ENCODE data around the gene RNF186.

The RNF186 gene, protein sequence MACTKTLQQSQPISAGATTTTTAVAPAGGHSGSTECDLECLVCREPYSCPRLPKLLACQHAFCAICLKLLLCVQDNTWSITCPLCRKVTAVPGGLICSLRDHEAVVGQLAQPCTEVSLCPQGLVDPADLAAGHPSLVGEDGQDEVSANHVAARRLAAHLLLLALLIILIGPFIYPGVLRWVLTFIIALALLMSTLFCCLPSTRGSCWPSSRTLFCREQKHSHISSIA

DNA sequence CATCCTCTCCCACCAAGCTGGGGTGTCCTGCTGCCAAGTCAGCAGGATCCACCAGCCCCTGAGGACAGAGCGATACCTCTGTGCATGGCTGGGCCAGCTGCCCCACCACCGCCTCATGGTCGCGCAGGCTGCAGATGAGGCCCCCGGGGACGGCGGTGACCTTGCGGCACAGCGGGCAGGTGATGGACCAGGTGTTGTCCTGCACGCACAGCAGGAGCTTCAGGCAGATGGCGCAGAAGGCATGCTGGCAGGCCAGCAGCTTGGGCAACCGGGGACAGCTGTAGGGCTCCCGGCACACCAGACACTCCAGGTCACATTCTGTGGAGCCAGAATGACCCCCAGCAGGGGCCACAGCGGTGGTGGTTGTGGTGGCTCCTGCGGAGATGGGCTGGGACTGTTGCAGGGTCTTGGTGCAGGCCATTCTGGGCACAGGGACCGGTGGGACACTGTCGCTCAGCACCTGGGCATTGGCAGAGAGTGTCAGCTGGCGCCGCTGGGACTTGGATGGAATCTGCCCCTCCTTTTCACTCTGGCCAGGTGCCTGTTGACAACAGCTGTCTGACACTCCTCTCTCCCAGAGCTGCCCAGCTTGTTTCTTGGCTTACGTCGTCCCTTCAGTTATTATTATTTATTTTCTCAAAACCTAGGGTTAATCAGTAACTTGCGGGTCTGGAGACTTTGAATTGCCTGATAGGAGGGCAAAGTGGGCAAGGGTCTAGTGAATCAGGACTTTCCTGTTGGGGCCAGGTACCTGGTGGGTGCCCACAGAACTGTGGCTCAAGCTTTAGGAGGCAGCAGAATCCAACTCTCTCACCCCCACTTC, at the start of gene RNF186:
RNF186 (minus strand) TSS at position 603 of the 823 bp plus-strand sequence; CDS start at position 421, 182 bp downstream.
- no peak for DNase-seq (ENCODE audit: low read depth)

DNA sequence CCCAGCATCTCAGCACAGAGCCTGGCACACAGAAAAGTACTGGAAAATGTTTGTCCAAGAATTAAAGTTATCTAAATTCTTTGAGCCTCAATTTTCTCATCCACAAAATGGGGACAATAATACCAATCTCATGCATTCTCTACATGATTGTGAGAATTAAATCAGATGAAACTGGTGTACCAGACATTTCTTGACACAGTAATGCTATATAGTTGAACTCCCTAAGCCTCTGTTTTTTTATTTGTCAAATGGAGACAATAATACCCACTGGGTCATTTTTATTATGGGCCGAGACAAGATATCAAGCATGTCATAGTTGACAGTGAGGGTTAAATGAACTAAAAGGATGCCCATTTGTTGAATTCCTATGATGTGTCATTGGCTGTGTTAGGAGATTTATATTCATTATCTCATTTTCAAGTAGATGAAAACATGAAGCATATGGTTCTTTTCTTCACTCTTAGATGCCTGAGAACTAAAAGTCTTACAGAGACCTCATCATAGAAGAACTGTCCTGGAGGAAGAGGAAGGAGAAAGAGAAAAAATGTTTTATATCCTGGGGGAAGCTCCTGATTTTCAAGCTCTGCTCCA, 49.6 kb upstream of the RNF186 start:
- TF ChIP-seq, protein P1, sequence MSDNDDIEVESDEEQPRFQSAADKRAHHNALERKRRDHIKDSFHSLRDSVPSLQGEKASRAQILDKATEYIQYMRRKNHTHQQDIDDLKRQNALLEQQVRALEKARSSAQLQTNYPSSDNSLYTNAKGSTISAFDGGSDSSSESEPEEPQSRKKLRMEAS (IDR thresholded peaks at IDR 0.05; ENCODE audit: low read depth, low read length): no peak
- TF ChIP-seq, protein P2, sequence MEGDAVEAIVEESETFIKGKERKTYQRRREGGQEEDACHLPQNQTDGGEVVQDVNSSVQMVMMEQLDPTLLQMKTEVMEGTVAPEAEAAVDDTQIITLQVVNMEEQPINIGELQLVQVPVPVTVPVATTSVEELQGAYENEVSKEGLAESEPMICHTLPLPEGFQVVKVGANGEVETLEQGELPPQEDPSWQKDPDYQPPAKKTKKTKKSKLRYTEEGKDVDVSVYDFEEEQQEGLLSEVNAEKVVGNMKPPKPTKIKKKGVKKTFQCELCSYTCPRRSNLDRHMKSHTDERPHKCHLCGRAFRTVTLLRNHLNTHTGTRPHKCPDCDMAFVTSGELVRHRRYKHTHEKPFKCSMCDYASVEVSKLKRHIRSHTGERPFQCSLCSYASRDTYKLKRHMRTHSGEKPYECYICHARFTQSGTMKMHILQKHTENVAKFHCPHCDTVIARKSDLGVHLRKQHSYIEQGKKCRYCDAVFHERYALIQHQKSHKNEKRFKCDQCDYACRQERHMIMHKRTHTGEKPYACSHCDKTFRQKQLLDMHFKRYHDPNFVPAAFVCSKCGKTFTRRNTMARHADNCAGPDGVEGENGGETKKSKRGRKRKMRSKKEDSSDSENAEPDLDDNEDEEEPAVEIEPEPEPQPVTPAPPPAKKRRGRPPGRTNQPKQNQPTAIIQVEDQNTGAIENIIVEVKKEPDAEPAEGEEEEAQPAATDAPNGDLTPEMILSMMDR (IDR thresholded peaks at IDR 0.05; ENCODE audit: low read depth, low read length): no peak
- no peak for TF ChIP-seq MYC (IDR thresholded peaks at IDR 0.05; ENCODE audit: low read depth, low read length)
- TF ChIP-seq POLR2A (IDR thresholded peaks at IDR 0.05; ENCODE audit: extremely low read depth, insufficient read length): no peak
- DNase-seq (ENCODE audit: low read depth): no peak
- no peak overlapping the region for H3K4me3 ChIP-seq (ENCODE audit: low read depth, low read length)

More for the DNA sequence above, at the start of gene RNF186:
- TF ChIP-seq, protein P2 (IDR thresholded peaks at IDR 0.05; ENCODE audit: low read depth, low read length): no peak
- TF ChIP-seq, protein P1 (IDR thresholded peaks at IDR 0.05; ENCODE audit: low read depth, low read length): no peak
- TF ChIP-seq MYC (IDR thresholded peaks at IDR 0.05; ENCODE audit: low read depth, low read length) (no peak), POLR2A (IDR thresholded peaks at IDR 0.05; ENCODE audit: extremely low read depth, insufficient read length) (no peak)
- no peak within 1 kb of the TSS for H3K4me3 ChIP-seq (ENCODE audit: low read depth, low read length)

DNA sequence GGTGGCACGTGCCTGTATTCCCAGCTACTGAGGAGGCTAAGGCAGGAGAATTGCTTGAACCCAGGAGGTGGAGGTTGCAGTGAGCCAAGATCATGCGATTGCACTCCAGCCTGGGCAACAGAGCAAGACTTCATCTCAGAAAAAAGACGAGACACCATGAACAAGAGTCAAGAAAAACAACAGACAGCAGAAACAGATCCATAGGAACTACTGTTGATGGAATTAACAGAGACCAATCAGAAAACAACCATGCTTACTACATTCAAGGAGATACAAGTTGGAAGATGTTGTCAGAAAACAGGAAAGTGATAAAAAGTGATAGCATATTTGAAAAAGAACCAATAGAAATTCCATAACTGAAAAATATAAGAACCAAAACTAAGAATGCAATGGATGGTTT, 47.9 kb upstream of the RNF186 start:
- no peak overlapping the region for H3K4me3 ChIP-seq (ENCODE audit: low read depth, low read length)
- TF ChIP-seq, protein P2 (IDR thresholded peaks at IDR 0.05; ENCODE audit: low read depth, low read length): no peak
- TF ChIP-seq, protein P1 (IDR thresholded peaks at IDR 0.05; ENCODE audit: low read depth, low read length): no peak
- TF ChIP-seq POLR2A (IDR thresholded peaks at IDR 0.05; ENCODE audit: extremely low read depth, insufficient read length) (no peak), MYC (IDR thresholded peaks at IDR 0.05; ENCODE audit: low read depth, low read length) (no peak)
- no peak for DNase-seq (ENCODE audit: low read depth)

DNA sequence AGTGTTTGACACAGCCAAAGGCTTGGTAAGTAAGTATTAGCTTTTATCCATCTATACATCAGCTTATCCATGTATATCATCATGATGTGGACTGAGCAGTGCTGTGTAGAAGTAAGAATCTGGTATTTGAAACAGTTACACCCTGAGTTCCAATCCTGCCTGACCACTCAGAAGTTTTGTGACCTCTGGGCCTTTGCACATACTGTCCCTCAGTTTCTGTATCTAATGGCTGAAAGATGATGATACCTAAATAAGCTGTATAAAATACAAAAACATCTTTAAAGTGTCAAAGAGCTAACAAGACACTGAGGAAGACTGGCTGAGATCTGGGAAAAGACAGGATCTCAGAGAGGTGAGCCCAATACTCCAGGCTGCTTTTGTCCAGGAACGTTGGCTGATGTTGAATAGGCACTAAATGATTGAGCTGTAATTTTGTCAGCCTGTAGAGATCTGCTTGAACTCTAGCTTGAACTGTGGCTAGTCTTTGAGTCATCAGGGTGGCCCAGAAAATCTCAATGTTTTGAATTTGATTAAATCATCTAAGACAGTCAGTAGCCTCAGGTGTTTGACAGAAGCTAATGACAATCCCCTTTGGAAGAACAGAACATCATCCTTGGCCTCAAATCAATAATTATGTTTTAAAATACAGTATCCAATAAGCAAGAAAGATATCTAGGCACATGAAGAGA, 46.9 kb upstream of the RNF186 start:
- TF ChIP-seq, protein P2 (IDR thresholded peaks at IDR 0.05; ENCODE audit: low read depth, low read length): no peak
- TF ChIP-seq MYC (IDR thresholded peaks at IDR 0.05; ENCODE audit: low read depth, low read length) (no peak), POLR2A (IDR thresholded peaks at IDR 0.05; ENCODE audit: extremely low read depth, insufficient read length) (no peak)
- TF ChIP-seq, protein P1 (IDR thresholded peaks at IDR 0.05; ENCODE audit: low read depth, low read length): no peak
- H3K4me3 ChIP-seq (ENCODE audit: low read depth, low read length): no peak overlapping the region
- no peak for DNase-seq (ENCODE audit: low read depth)

DNA sequence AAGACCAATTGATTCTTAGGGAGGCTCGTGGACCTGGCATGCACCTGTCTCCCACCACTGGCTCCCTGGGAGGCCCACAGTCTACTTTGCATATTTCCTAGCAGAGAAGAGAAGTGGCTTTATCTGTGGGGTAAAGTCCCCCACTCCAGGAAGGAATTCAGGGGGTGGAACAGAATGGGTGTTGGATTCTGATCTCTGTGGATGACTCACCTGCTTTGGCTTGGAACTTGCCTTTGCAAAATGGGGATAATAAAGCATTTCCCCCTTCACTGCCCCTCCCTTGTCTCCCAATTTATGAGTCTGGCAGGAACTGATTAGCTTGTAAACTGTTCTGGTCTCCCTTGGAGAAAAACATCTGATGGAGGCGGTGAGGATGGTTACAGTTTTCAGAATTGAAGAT, 46.0 kb upstream of the RNF186 start:
- no peak overlapping the region for H3K4me3 ChIP-seq (ENCODE audit: low read depth, low read length)
- no peak for DNase-seq (ENCODE audit: low read depth)
- TF ChIP-seq, protein P2 (IDR thresholded peaks at IDR 0.05; ENCODE audit: low read depth, low read length): no peak
- TF ChIP-seq POLR2A (IDR thresholded peaks at IDR 0.05; ENCODE audit: extremely low read depth, insufficient read length) (no peak), MYC (IDR thresholded peaks at IDR 0.05; ENCODE audit: low read depth, low read length) (no peak)
